ENCODE measurements around the gene CDH12. TPM values are rescaled to one million over a fixed set of nuclear protein-coding genes. Genes with fewer than 3 reads are reported as not detected.

CDH12 gene
- polyA plus RNA-seq, 2 of the 4 experiments (the other 2 are of a cell fraction) = 0.04 TPM; not detected in 1

DNA sequence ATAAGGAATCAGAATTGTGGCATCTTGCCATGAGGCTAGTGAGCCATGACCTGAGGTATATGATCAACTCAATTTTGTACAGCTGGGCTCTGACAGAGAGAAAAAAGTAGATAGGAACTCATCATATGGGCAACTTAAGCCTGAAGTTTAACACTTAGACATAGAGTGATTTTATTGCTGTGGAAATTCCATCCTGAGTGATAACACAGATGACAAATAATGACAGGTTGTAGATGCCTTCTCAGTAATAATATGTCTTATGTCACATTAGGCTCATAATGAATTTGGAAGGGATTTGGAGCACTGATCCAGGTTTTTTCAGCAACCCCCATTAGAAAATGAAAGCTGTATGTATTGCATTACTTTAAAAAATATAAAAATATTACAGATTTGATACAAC is 744.6 kb downstream of the CDH12 start:
- no peaks in the 10 kb centered on the region for H3K4me1 ChIP-seq

DNA sequence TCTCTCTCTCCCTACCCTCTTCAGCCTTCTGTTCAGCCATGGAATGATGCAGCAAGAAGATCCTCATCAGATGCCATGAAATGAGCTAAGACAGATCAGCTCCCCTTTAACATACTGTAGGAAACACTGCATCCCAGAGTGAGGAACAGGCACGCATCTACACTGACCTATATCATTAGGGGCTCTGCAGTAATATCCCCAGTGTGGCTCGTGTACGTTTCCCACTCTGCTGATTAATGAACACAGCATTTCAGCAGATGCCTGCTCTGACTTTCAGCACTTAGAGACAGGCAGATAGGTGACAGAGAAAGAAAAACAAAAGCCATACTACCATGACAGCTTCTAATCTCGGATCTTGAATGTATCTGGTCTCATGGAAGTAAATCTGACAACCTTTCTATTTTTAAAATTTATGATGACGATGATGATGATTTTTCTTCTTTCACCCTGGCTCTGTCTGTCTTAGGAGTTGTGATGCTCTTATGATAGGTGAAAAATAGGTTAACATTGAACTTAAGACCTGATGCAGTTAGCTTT is 750.3 kb downstream of the CDH12 start:
- Histone ChIP-seq H3K4me2 (no peak overlapping the region), H3K27ac (no peak overlapping the region), H3K9me3 (no peaks in the 10 kb centered on the region), H3K4me1 (no peaks in the 10 kb centered on the region), H3K4me3 (no peak overlapping the region)
- POLR2A ChIA-PET = no interaction called here
- no peak for FAIRE-seq
- no peak for DNase-seq (ENCODE audit: low read depth in 1 of 2, low spot score in 1 of 2)
- ATAC-seq = no peak
- 12% methylated on average over 5 of the region's 5 CpGs for WGBS (ENCODE audit: missing lambda C conversion rate)
- CTCF ChIA-PET = no interaction called here
- TF ChIP-seq JUNB (IDR thresholded peaks at IDR 0.05) (no peak), POLR2AphosphoS2 (conservative IDR thresholded peaks at IDR 0.05; ENCODE audit: low read length) (no peak), KDM5A (IDR thresholded peaks at IDR 0.05) (no peak), RCOR1 (IDR thresholded peaks at IDR 0.05; ENCODE audit: low read depth, low read length) (no peak), MAFK (IDR thresholded peaks at IDR 0.05; ENCODE audit: partially characterized antibody) (no peak), RAD21 (conservative IDR thresholded peaks at IDR 0.05 in 1 of 2, IDR thresholded peaks at IDR 0.05 in 1 of 2) (no peak), MAZ (IDR thresholded peaks at IDR 0.05; ENCODE audit: borderline replicate concordance, low read depth, low read length) (no peak), JUN (IDR thresholded peaks at IDR 0.05) (no peak), POLR2A (IDR thresholded peaks at IDR 0.05; ENCODE audit: low read length) (no peak), NFE2L2 (conservative IDR thresholded peaks at IDR 0.05; ENCODE audit: low read length) (no peak), SMC3 (IDR thresholded peaks at IDR 0.05) (no peak), ZNF302 (CRISPR knock-in tag; IDR thresholded peaks at IDR 0.05) (no peak), BHLHE40 (IDR thresholded peaks at IDR 0.05; ENCODE audit: low read depth, low read length) (no peak), RARB (CRISPR knock-in tag; IDR thresholded peaks at IDR 0.05) (no peak), ZFP36 (IDR thresholded peaks at IDR 0.05; ENCODE audit: borderline replicate concordance, partially characterized antibody) (no peak)
- TF ChIP-seq, protein P1, sequence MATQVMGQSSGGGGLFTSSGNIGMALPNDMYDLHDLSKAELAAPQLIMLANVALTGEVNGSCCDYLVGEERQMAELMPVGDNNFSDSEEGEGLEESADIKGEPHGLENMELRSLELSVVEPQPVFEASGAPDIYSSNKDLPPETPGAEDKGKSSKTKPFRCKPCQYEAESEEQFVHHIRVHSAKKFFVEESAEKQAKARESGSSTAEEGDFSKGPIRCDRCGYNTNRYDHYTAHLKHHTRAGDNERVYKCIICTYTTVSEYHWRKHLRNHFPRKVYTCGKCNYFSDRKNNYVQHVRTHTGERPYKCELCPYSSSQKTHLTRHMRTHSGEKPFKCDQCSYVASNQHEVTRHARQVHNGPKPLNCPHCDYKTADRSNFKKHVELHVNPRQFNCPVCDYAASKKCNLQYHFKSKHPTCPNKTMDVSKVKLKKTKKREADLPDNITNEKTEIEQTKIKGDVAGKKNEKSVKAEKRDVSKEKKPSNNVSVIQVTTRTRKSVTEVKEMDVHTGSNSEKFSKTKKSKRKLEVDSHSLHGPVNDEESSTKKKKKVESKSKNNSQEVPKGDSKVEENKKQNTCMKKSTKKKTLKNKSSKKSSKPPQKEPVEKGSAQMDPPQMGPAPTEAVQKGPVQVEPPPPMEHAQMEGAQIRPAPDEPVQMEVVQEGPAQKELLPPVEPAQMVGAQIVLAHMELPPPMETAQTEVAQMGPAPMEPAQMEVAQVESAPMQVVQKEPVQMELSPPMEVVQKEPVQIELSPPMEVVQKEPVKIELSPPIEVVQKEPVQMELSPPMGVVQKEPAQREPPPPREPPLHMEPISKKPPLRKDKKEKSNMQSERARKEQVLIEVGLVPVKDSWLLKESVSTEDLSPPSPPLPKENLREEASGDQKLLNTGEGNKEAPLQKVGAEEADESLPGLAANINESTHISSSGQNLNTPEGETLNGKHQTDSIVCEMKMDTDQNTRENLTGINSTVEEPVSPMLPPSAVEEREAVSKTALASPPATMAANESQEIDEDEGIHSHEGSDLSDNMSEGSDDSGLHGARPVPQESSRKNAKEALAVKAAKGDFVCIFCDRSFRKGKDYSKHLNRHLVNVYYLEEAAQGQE (IDR thresholded peaks at IDR 0.05) = no peak
- TF ChIP-seq, protein P2, sequence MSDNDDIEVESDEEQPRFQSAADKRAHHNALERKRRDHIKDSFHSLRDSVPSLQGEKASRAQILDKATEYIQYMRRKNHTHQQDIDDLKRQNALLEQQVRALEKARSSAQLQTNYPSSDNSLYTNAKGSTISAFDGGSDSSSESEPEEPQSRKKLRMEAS (IDR thresholded peaks at IDR 0.05) = no peak

More for the DNA sequence above, 744.6 kb downstream of the CDH12 start:
- ATAC-seq (no peak), FAIRE-seq (no peak), DNase-seq (ENCODE audit: low read depth in 1 of 2, low spot score in 1 of 2) (no peak)
- TF ChIP-seq TP53 (CRISPR knock-in tag; IDR thresholded peaks at IDR 0.05) (no peak), NPAS2 (CRISPR knock-in tag; IDR thresholded peaks at IDR 0.05; ENCODE audit: borderline replicate concordance) (no peak), GATA3 (IDR thresholded peaks at IDR 0.05; ENCODE audit: borderline replicate concordance) (no peak), TFCP2L1 (CRISPR knock-in tag; IDR thresholded peaks at IDR 0.05) (no peak), HDAC2 (IDR thresholded peaks at IDR 0.05) (no peak), MAZ (IDR thresholded peaks at IDR 0.05; ENCODE audit: borderline replicate concordance, low read depth, low read length) (no peak), SREBF2 (IDR thresholded peaks at IDR 0.05) (no peak), ZC3H11A (IDR thresholded peaks at IDR 0.05) (no peak), FOXS1 (CRISPR knock-in tag; IDR thresholded peaks at IDR 0.05) (no peak), ZNF302 (CRISPR knock-in tag; IDR thresholded peaks at IDR 0.05) (no peak), RARB (CRISPR knock-in tag; IDR thresholded peaks at IDR 0.05) (no peak), KDM1A (IDR thresholded peaks at IDR 0.05; ENCODE audit: low read depth) (no peak), KDM5A (IDR thresholded peaks at IDR 0.05) (no peak), EHF (CRISPR knock-in tag; IDR thresholded peaks at IDR 0.05) (no peak)
- TF ChIP-seq, protein P3, sequence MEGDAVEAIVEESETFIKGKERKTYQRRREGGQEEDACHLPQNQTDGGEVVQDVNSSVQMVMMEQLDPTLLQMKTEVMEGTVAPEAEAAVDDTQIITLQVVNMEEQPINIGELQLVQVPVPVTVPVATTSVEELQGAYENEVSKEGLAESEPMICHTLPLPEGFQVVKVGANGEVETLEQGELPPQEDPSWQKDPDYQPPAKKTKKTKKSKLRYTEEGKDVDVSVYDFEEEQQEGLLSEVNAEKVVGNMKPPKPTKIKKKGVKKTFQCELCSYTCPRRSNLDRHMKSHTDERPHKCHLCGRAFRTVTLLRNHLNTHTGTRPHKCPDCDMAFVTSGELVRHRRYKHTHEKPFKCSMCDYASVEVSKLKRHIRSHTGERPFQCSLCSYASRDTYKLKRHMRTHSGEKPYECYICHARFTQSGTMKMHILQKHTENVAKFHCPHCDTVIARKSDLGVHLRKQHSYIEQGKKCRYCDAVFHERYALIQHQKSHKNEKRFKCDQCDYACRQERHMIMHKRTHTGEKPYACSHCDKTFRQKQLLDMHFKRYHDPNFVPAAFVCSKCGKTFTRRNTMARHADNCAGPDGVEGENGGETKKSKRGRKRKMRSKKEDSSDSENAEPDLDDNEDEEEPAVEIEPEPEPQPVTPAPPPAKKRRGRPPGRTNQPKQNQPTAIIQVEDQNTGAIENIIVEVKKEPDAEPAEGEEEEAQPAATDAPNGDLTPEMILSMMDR (IDR thresholded peaks at IDR 0.05) = no peak
- TF ChIP-seq, protein P1 (IDR thresholded peaks at IDR 0.05) = no peak
- TF ChIP-seq, protein P4, sequence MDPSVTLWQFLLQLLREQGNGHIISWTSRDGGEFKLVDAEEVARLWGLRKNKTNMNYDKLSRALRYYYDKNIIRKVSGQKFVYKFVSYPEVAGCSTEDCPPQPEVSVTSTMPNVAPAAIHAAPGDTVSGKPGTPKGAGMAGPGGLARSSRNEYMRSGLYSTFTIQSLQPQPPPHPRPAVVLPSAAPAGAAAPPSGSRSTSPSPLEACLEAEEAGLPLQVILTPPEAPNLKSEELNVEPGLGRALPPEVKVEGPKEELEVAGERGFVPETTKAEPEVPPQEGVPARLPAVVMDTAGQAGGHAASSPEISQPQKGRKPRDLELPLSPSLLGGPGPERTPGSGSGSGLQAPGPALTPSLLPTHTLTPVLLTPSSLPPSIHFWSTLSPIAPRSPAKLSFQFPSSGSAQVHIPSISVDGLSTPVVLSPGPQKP (IDR thresholded peaks at IDR 0.05; ENCODE audit: low read depth, low read length) = no peak
- Histone ChIP-seq H3K27ac (no peak overlapping the region), H3K4me2 (no peak overlapping the region), H3K9me3 (no peaks in the 10 kb centered on the region), H3K4me3 (no peak overlapping the region)
- ChIA-PET POLR2A (no interaction called here), CTCF (no interaction called here)
